ENCODE data around the gene KRT86.

The KRT86 gene

DNA sequence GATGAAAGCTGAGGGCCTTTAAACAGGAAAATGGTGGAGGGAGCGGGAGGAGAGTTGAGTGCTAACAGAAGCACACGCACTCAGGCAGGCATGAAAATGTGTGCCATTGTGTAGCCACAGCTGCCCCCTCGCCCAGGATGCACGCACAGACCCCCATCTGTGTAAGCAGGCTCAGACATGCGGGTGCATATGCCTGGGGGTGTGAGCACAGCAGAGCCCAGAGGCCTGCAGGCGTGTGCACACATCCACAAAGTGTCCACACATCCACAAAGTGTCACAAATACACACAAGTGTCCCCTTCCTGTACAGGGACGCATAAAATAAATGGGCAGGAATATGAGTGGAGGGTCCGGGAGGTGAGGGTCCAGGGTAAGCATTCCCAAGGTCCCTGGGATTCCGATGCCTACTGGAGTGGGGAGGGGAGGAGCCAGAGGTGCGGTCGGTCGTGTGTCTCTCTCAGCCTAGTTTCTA lies 42.2 kb upstream of the KRT86 start:
- H3K4me3 ChIP-seq (ENCODE audit: low read length): no peak overlapping the region
- H3F3A ChIP-seq (ENCODE audit: control insufficient read depth, insufficient read depth): no peaks in the 10 kb centered on the region
- no peak overlapping the region for H3K4me2 ChIP-seq (ENCODE audit: low read length)
- TF ChIP-seq, protein P1, sequence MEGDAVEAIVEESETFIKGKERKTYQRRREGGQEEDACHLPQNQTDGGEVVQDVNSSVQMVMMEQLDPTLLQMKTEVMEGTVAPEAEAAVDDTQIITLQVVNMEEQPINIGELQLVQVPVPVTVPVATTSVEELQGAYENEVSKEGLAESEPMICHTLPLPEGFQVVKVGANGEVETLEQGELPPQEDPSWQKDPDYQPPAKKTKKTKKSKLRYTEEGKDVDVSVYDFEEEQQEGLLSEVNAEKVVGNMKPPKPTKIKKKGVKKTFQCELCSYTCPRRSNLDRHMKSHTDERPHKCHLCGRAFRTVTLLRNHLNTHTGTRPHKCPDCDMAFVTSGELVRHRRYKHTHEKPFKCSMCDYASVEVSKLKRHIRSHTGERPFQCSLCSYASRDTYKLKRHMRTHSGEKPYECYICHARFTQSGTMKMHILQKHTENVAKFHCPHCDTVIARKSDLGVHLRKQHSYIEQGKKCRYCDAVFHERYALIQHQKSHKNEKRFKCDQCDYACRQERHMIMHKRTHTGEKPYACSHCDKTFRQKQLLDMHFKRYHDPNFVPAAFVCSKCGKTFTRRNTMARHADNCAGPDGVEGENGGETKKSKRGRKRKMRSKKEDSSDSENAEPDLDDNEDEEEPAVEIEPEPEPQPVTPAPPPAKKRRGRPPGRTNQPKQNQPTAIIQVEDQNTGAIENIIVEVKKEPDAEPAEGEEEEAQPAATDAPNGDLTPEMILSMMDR (IDR thresholded peaks at IDR 0.05; ENCODE audit: low read depth, low read length, poor library complexity, severe bottlenecking): no peak
- no peak for TF ChIP-seq EZH2phosphoT487 (IDR thresholded peaks at IDR 0.05; ENCODE audit: borderline replicate concordance, low read length)
- no peaks in the 10 kb centered on the region for H3K9me2 ChIP-seq (replicated peaks; ENCODE audit: control insufficient read depth, low read length)
- H3K9me3 ChIP-seq (ENCODE audit: control insufficient read depth, insufficient read depth, low read length): no peaks in the 10 kb centered on the region
- no peaks in the 10 kb centered on the region; the same call in none of the 2 replicates for H3K27me3 ChIP-seq (ENCODE audit: control insufficient read depth, low read length)
- no peaks in the 10 kb centered on the region for H3K4me1 ChIP-seq (ENCODE audit: control insufficient read depth, low read length)
- H3K36me3 ChIP-seq (ENCODE audit: control insufficient read depth, low read length): no peaks in the 10 kb centered on the region
- no peaks in the 10 kb centered on the region for H4K20me1 ChIP-seq (ENCODE audit: control insufficient read depth, insufficient read depth, low read depth, low read length)
- no peaks in the 10 kb centered on the region for H3K79me2 ChIP-seq (ENCODE audit: control insufficient read depth, low read length)
- no peak overlapping the region for H3K27ac ChIP-seq (ENCODE audit: low read depth, low read length)

DNA sequence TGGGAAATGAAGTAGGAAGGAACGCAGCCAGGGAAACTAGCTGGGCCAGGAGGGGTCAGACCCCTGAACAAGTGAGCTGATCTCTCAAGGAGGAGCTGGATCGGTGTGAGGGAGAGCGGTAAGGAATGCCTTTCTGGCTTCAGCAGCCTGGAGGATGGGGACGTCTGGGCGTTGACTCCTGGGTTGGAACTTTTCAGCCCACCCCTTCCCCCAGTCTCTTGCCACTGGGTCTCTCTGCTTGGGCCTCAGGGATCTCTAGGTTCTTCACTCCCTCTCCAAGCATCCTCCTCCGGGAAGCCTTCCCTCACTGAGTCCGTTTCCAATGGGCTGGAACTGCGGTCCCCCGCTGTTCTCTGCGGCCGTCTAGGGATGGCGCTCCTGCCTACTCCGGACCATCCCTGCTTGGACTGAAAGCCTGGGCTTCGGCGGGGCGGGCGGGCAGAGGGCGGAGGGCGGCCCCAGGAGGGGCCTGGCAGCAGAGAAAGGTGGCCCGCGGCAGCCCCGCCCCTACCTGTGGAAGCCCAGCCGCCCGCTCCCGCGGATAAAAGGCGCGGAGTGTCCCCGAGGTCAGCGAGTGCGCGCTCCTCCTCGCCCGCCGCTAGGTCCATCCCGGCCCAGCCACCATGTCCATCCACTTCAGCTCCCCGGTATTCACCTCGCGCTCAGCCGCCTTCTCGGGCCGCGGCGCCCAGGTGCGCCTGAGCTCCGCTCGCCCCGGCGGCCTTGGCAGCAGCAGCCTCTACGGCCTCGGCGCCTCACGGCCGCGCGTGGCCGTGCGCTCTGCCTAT lies 41.6 kb upstream of the KRT86 start, which contains the start of gene KRT7:
TSS of gene KRT7 (plus strand) at position 570 of the 788 bp plus-strand sequence. CDS start at position 624, 54 bp downstream.
- H3K79me2 ChIP-seq (ENCODE audit: control insufficient read depth, low read length): no peaks in the 10 kb centered on the region
- no peaks in the 10 kb centered on the region for H4K20me1 ChIP-seq (ENCODE audit: control insufficient read depth, insufficient read depth, low read depth, low read length)
- H3K4me1 ChIP-seq (ENCODE audit: control insufficient read depth, low read length): no peaks in the 10 kb centered on the region
- H3K4me3 ChIP-seq (ENCODE audit: low read length): no peak within 1 kb of the TSS
- H3F3A ChIP-seq (ENCODE audit: control insufficient read depth, insufficient read depth): no peaks in the 10 kb centered on the region
- no peaks in the 10 kb centered on the region for H3K9me2 ChIP-seq (replicated peaks; ENCODE audit: control insufficient read depth, low read length)
- H3K27me3 ChIP-seq (ENCODE audit: control insufficient read depth, low read length): no peaks in the 10 kb centered on the region; the same call in 1 of the 2 replicates
- H3K9me3 ChIP-seq (ENCODE audit: control insufficient read depth, insufficient read depth, low read length): no peaks in the 10 kb centered on the region
- no peak for TF ChIP-seq EZH2phosphoT487 (IDR thresholded peaks at IDR 0.05; ENCODE audit: borderline replicate concordance, low read length)
- TF ChIP-seq, protein P1 (IDR thresholded peaks at IDR 0.05; ENCODE audit: low read depth, low read length, poor library complexity, severe bottlenecking): no peak
- H3K36me3 ChIP-seq (ENCODE audit: control insufficient read depth, low read length): no peaks in the 10 kb centered on the region
- H3K4me2 ChIP-seq (ENCODE audit: low read length): no peak within 1 kb of the TSS
- H3K27ac ChIP-seq (ENCODE audit: low read depth, low read length): no peak within 1 kb of the TSS

DNA sequence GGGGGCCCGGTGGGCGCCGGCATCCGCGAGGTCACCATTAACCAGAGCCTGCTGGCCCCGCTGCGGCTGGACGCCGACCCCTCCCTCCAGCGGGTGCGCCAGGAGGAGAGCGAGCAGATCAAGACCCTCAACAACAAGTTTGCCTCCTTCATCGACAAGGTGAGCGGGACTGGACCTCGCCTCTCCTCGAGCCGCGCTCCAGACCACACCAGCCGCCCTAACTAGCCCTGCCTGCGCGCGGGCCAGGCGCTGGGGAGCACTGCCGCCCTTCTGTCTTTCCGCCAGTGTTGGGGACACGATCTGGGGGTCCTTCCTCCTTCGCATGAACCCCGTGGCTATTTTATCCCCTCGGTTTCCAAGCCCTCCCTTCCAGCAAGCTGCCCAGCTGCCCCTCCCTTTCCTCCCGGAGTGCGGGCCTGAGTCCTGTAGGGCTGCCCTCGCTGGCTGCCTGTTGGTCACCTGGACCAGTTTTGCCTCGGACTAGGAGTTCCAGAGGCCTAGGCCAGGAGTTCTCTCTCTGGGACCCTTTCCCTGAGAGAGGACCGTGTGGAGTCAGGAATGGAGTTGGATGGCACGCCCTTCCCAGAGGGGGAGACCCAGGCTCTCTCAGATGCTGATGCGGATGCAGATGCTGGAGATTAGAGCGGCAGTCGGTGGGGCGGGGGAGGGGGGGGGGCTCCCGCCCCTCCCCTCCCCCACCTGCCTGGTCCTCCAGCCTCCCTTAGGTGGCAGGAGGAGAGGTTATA lies 40.8 kb upstream of the KRT86 start:
- Histone ChIP-seq H3F3A (ENCODE audit: control insufficient read depth, insufficient read depth) (no peaks in the 10 kb centered on the region), H3K4me2 (ENCODE audit: low read length) (no peak overlapping the region), H3K36me3 (ENCODE audit: control insufficient read depth, low read length) (no peaks in the 10 kb centered on the region), H3K27ac (ENCODE audit: low read depth, low read length) (no peak overlapping the region), H3K79me2 (ENCODE audit: control insufficient read depth, low read length) (no peaks in the 10 kb centered on the region), H3K4me3 (ENCODE audit: low read length) (no peak overlapping the region), H3K9me3 (ENCODE audit: control insufficient read depth, insufficient read depth, low read length) (no peaks in the 10 kb centered on the region), H4K20me1 (ENCODE audit: control insufficient read depth, insufficient read depth, low read depth, low read length) (no peaks in the 10 kb centered on the region), H3K4me1 (ENCODE audit: control insufficient read depth, low read length) (no peaks in the 10 kb centered on the region), H3K9me2 (replicated peaks; ENCODE audit: control insufficient read depth, low read length) (no peaks in the 10 kb centered on the region), H3K27me3 (ENCODE audit: control insufficient read depth, low read length) (no peaks in the 10 kb centered on the region; the same call in 1 of the 2 replicates)
- TF ChIP-seq EZH2phosphoT487 (IDR thresholded peaks at IDR 0.05; ENCODE audit: borderline replicate concordance, low read length): no peak
- TF ChIP-seq, protein P1 (IDR thresholded peaks at IDR 0.05; ENCODE audit: low read depth, low read length, poor library complexity, severe bottlenecking): no peak
